Measurements from ENCODE around the gene NUBP2.
"Not testable (repeated sequence)": the region's sequence is repeated elsewhere in the genome, so short reads cannot be mapped to it uniquely, and the experiment has no call there.

NUBP2 gene

GRCh38 chr16:1786242-1787055 is 3.7 kb downstream of the NUBP2 start:
- no peak for DNase-seq (ENCODE audit: low spot score)

- DNase-seq (ENCODE audit: low spot score), result no peak
These were observed 4.2 kb downstream of the NUBP2 start for GRCh38 chr16:1787056-1787321.

- no peak for DNase-seq (ENCODE audit: low spot score)
These were observed 4.7 kb downstream of the NUBP2 start for GRCh38 chr16:1787322-1788094.

GRCh38 chr16:1788095-1788707 is 5.4 kb downstream of the NUBP2 start:
- DNase-seq (ENCODE audit: low spot score), result no peak

GRCh38 chr16:1788708-1789100 is 5.9 kb downstream of the NUBP2 start:
- DNase-seq (ENCODE audit: low spot score), result no peak

- no peak for DNase-seq (ENCODE audit: low spot score)
These were observed 6.9 kb downstream of the NUBP2 start for GRCh38 chr16:1789643-1790045.

- DNase-seq (ENCODE audit: low spot score), result no peak
These were observed 7.5 kb downstream of the NUBP2 start for GRCh38 chr16:1790261-1790610.

- no peak for DNase-seq (ENCODE audit: low spot score)
These were observed 8.0 kb downstream of the NUBP2 start for GRCh38 chr16:1790611-1791255.

- no peak for DNase-seq (ENCODE audit: low spot score)
These were observed 8.6 kb downstream of the NUBP2 start for GRCh38 chr16:1791256-1791942.

GRCh38 chr16:1791943-1792812 is 9.4 kb downstream of the NUBP2 start:
- no peak for DNase-seq (ENCODE audit: low spot score)

- no peak for DNase-seq (ENCODE audit: low spot score)
These were observed 10.2 kb downstream of the NUBP2 start for GRCh38 chr16:1792836-1793577.

GRCh38 chr16:1793578-1794220 is 10.9 kb downstream of the NUBP2 start, which contains the start of gene IGFALS:
IGFALS (minus strand) TSS chr16:1793705; CDS start chr16:1793652, 53 bp downstream.
- DNase-seq (ENCODE audit: low spot score), result no peak

- DNase-seq (ENCODE audit: low spot score), result no peak
These were observed 11.6 kb downstream of the NUBP2 start for GRCh38 chr16:1794221-1794871.

GRCh38 chr16:1794908-1795666 is 12.3 kb downstream of the NUBP2 start:
- DNase-seq (ENCODE audit: low spot score), result no peak

- not testable (repeated sequence) for DNase-seq (ENCODE audit: low spot score)
These were observed 16.5 kb downstream of the NUBP2 start for GRCh38 chr16:1799263-1799662.

- DNase-seq (ENCODE audit: low spot score), result no peak
These were observed 17.9 kb downstream of the NUBP2 start for GRCh38 chr16:1800701-1801100.

- no peak for DNase-seq (ENCODE audit: low spot score)
These were observed 24.9 kb downstream of the NUBP2 start for GRCh38 chr16:1807626-1808025.

GRCh38 chr16:1808691-1809090 is 25.9 kb downstream of the NUBP2 start:
- DNase-seq (ENCODE audit: low spot score), result no peak
